T-helper 2 cell (primary cell): Measurements from ENCODE around the gene ZNF423.

Experiments used
- DNase-seq, 5 experiments: peaks; one replicate each; pipeline versions ENCODE4 v3.0.0 to v3.0.0-alpha.2; 2012 to 2022

The ZNF423 gene

GRCh38 chr16:49620158-49620868, 235.6 kb downstream of the ZNF423 start:
- no peak for DNase-seq

DNA sequence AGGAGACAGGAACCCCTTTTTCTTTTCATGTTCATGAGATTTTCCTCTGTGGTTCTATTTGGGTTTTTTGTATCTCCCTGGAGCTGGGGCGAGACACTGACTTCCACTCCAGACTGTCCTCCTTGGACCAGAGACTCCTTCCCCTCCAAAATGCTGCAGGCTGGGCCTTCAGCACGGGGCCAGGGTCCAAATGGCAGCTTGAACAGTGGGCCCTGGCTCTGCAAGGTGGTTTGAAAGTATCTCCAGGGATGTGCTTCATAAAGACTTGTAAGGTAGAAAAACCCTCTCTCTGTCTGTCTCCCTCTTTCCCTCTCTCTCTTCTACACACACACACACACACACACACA, 236.1 kb downstream of the ZNF423 start:
- no peak for DNase-seq

GRCh38 chr16:49618955-49619354, 237.0 kb downstream of the ZNF423 start:
- no peak for DNase-seq

GRCh38 chr16:49617710-49618330, 238.1 kb downstream of the ZNF423 start:
- no peak for DNase-seq

DNA sequence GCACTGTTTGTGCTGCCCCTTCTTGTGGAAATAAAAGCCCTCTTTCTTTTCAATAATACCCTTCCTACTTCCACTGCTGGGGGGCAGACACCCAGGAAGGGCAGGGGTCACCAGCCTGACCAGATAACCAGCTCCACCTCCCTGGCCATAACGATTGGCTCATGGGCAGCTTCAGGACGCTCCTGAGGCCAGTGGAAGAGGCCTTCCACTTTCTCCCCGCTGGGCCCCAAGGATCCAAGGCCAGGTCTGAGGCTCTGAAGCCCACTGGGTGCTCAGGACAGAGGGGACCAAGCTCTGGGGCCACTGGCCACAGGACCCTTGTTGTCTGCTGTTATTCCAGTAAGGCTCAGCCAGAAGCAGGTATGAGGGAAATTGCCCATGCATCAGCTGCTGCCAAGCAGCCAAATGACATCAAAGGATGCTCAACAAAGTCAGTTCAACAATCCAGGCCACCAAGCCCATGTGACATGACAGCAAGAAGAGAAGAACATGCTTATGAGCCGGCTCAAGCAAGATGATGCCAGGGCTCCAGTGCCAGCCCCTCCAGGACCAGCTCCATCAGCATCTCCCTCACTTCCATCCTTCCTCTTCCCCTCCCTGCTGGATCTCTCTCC, 238.8 kb downstream of the ZNF423 start:
- DNase-seq: no peak

DNA sequence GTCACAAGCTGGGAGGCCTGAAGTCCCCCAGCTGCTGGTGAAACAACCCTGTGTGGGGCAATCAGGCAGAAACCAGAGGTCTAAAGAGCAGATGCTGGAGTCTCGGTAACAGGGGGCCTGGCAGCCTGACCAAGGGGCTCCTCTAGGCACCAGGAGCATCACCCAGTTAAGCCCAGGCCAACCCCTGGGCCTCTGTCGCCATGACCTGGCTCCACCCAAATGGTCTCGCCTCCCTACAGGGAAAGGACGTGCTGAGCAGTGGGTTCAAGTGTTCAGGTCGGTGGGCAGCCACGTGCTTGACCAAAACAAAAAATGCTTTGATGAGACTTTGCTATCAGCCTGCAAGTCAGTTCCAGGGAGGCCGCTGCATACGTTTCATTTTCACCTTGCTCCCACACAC, 240.3 kb downstream of the ZNF423 start:
- DNase-seq: no peak

GRCh38 chr16:49610983-49611382, 244.9 kb downstream of the ZNF423 start:
- DNase-seq: no peak

GRCh38 chr16:49608779-49609178, 247.1 kb downstream of the ZNF423 start:
- DNase-seq: peak in 1 of 5 experiments; percentile 4

GRCh38 chr16:49608098-49608497, 247.8 kb downstream of the ZNF423 start:
- DNase-seq: no peak

- DNase-seq: no peak
Measured at GRCh38 chr16:49605536-49606254, 250.2 kb downstream of the ZNF423 start.

- DNase-seq: no peak
Measured at GRCh38 chr16:49604602-49605001, 251.3 kb downstream of the ZNF423 start.

DNA sequence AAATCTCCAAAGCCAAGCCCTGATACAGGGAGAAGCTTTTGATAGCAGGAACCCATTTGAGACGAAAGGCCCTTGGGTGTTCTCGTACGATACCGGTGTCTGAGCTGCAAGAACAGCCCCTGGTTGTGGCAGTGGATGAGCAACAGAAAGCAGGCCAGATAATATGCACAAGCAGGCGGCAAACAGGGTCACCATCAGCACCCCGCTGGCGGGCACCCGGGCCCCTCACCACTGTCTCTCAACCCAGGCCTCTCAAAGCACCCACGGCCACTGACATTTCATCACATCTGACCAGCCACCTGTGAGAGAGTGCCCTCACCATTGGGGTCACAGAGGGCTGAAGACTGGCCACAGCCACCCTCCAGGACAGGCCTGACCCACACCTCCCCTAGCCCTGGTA, 252.0 kb downstream of the ZNF423 start:
- DNase-seq: no peak

DNA sequence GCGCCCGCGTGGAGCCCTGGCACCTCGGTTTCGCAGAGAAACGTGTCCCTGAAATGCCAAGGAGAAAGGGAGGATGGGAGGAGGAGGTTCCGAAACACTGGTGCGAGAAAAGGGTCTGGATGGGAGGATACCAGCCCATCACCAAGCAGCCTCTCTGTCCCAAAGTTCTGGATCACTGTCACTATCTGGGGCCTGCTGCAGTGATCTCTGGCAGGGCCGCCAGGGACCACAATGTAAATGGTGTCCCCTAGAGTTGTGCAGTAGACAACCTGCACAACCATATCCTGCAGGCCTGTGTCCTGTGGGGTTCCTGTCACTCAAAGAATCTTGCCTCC, 253.0 kb downstream of the ZNF423 start:
- no peak for DNase-seq

GRCh38 chr16:49602201-49602975, 253.5 kb downstream of the ZNF423 start:
- no peak for DNase-seq

GRCh38 chr16:49601576-49601975, 254.3 kb downstream of the ZNF423 start:
- DNase-seq: no peak

GRCh38 chr16:49600976-49601375, 254.9 kb downstream of the ZNF423 start:
- no peak for DNase-seq

- DNase-seq: no peak
Measured at GRCh38 chr16:49600536-49600935, 255.4 kb downstream of the ZNF423 start.

- no peak for DNase-seq
Measured at GRCh38 chr16:49599704-49600103, 256.2 kb downstream of the ZNF423 start.

GRCh38 chr16:49599281-49599680, 256.6 kb downstream of the ZNF423 start:
- no peak for DNase-seq

DNA sequence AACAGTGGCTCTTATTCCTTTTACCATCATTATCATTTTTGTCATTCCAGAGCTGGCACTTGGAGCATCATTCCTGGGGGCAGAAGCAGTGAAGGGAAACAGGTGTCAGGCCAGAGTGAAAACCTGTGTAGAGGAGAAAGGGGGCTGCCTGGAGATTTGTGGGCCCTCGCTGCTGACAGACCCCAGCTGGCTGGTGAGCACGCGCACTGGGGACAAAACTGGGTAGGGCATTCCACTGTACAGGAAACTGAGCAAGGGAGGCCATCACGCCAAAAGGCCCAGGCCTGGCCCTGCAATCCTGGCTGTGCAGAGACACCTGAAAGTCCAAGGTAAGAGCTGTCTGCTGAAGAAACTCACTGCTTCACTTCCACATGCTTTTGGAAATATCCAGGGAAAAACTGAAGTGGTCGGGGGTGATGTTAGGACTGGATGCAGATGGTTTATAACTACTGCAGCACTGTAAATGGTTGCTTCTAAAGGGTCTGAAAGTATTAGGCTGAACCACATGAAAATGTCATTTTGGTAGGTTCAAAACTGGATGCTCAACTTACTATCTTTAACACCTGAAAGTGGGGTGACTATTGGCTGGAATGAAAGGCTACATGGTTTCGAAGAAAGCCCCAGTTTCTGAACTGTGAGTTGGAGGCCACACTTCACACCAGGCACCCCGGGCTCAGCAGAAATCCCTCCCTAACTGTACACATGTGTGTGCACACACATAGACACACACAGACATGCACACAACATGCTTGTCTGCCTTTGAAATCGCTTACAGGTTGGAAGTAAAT, 257.3 kb downstream of the ZNF423 start:
- no peak for DNase-seq

DNA sequence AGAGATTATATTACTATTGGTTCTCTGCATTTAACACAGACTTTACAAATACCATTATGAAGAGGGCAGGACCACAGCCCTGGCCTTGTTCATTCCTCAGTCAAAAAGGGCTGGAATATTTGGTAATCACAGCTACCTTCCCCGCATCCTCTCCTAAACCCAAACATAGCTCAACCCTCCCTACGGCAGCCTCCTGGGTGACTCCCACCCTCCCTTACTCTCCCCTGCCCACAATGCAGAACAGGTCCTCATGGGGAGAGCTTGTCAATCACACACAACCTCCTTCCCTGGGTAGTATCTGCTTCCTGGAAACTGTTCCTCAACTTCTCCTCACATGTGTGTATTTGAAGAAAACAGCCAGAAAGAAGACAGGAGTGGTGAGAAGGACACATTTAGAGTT, 258.1 kb downstream of the ZNF423 start:
- DNase-seq: no peak

GRCh38 chr16:49596648-49597291, 259.1 kb downstream of the ZNF423 start:
- DNase-seq: no peak
